Gastroesophageal sphincter (tissue), 3 donors: ENCODE data around the gene PORCN.

Experiments used
- POLR2A ChIP-seq, 2 donors: fragments of 450-650 bp; IDR thresholded peaks; one replicate each; pipeline ENCODE4 v1.6.1; 2017; ENCODE audit warnings: antibody characterized with exemption in 2 of 2, mild to moderate bottlenecking in 2 of 2, moderate library complexity in 1 of 2
- TF ChIP-seq, protein P1 (sequence below), 4 experiments: fragments of 200-600 bp in 2 of 4; fragments of 450-650 bp in 2 of 4; sonication (generic) in 1 of 4; IDR thresholded peaks; one replicate each; pipeline ENCODE4 v1.5.1; 2017 to 2019; ENCODE audit warnings: antibody characterized with exemption in 4 of 4, mild to moderate bottlenecking in 2 of 4, moderate library complexity in 2 of 4

GRCh38 chrX:48548871-48549270 lies 40.1 kb downstream of the PORCN start:
- TF ChIP-seq POLR2A (IDR thresholded peaks at IDR 0.05): no peak
- TF ChIP-seq, protein P1, sequence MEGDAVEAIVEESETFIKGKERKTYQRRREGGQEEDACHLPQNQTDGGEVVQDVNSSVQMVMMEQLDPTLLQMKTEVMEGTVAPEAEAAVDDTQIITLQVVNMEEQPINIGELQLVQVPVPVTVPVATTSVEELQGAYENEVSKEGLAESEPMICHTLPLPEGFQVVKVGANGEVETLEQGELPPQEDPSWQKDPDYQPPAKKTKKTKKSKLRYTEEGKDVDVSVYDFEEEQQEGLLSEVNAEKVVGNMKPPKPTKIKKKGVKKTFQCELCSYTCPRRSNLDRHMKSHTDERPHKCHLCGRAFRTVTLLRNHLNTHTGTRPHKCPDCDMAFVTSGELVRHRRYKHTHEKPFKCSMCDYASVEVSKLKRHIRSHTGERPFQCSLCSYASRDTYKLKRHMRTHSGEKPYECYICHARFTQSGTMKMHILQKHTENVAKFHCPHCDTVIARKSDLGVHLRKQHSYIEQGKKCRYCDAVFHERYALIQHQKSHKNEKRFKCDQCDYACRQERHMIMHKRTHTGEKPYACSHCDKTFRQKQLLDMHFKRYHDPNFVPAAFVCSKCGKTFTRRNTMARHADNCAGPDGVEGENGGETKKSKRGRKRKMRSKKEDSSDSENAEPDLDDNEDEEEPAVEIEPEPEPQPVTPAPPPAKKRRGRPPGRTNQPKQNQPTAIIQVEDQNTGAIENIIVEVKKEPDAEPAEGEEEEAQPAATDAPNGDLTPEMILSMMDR (IDR thresholded peaks at IDR 0.05): no peak
